Muscle layer of colon (tissue), 2 donors: Measurements from ENCODE around the gene TMEM134.

Source experiments
- H3K27ac ChIP-seq: one replicate; pipeline ENCODE4 v1.7.0; 2013; ENCODE audit warnings: low read depth, mild to moderate bottlenecking, low read length, moderate library complexity
- H3K27me3 ChIP-seq, 2 donors: one replicate each; pipeline ENCODE4 v1.7.0; 2013; ENCODE audit warnings: low read length in 2 of 2, mild to moderate bottlenecking in 2 of 2; ENCODE audit not compliant: insufficient read depth in 2 of 2, control insufficient read depth in 1 of 2
- H3K36me3 ChIP-seq: one replicate; pipeline ENCODE4 v1.7.0; 2013; ENCODE audit warnings: mild to moderate bottlenecking, low read length; ENCODE audit not compliant: insufficient read depth
- H3K4me1 ChIP-seq: one replicate; pipeline ENCODE4 v1.7.0; 2013; ENCODE audit warnings: mild to moderate bottlenecking, low read length; ENCODE audit not compliant: insufficient read depth
- H3K4me3 ChIP-seq, 2 donors: one replicate each; pipeline ENCODE4 v1.7.0; 2013; ENCODE audit warnings: low read length in 2 of 2, low read depth in 1 of 2, mild to moderate bottlenecking in 1 of 2, moderate library complexity in 1 of 2
- H3K9ac ChIP-seq: one replicate; pipeline ENCODE4 v1.7.0; 2013; ENCODE audit warnings: low read length
- H3K9me3 ChIP-seq: one replicate; pipeline ENCODE4 v1.7.0; 2013; ENCODE audit warnings: mild to moderate bottlenecking, low read length
- donor health status: abdominal sarcoma.
- donor health status: Adenocarcinoma of cecum.

Gene TMEM134

GRCh38 chr11:67420646-67421429 is 48.2 kb downstream of the TMEM134 start:
- H3K9me3 ChIP-seq: no peaks in the 10 kb centered on the region
- peak overlapping the region; percentile 41 to 57 for H3K4me3 ChIP-seq
- no peaks in the 10 kb centered on the region for H3K36me3 ChIP-seq
- no peaks in the 10 kb centered on the region for H3K27me3 ChIP-seq
- no peak overlapping the region for H3K9ac ChIP-seq
- H3K27ac ChIP-seq: peak overlapping the region; percentile 86
- peaks cover 13% of the 10 kb centered on the region for H3K4me1 ChIP-seq

GRCh38 chr11:67420147-67420645 is 48.9 kb downstream of the TMEM134 start:
- H3K27ac ChIP-seq: peak overlapping the region; percentile 35
- H3K27me3 ChIP-seq: peaks cover under 1% of the 10 kb centered on the region in 2 donors
- H3K9ac ChIP-seq: no peak overlapping the region
- H3K4me3 ChIP-seq: peak overlapping the region; percentile 41 to 57
- peaks cover 13% of the 10 kb centered on the region for H3K4me1 ChIP-seq
- H3K36me3 ChIP-seq: no peaks in the 10 kb centered on the region
- H3K9me3 ChIP-seq: no peaks in the 10 kb centered on the region

- no peak overlapping the region for H3K9ac ChIP-seq
- H3K36me3 ChIP-seq: no peaks in the 10 kb centered on the region
- H3K27me3 ChIP-seq: peaks cover 4 to 6% of the 10 kb centered on the region in 2 donors
- H3K9me3 ChIP-seq: no peaks in the 10 kb centered on the region
- H3K4me1 ChIP-seq: peaks cover 13% of the 10 kb centered on the region
- H3K27ac ChIP-seq: no peak overlapping the region
- no peak overlapping the region for H3K4me3 ChIP-seq
Observed at GRCh38 chr11:67419325-67420049, 49.6 kb downstream of the TMEM134 start.

- H3K4me3 ChIP-seq: no peak overlapping the region
- H3K27ac ChIP-seq: no peak overlapping the region
- H3K9me3 ChIP-seq: no peaks in the 10 kb centered on the region
- no peak overlapping the region for H3K9ac ChIP-seq
- H3K27me3 ChIP-seq: peaks cover 4 to 8% of the 10 kb centered on the region in 2 donors
- H3K4me1 ChIP-seq: peaks cover 13% of the 10 kb centered on the region
- H3K36me3 ChIP-seq: no peaks in the 10 kb centered on the region
Observed at GRCh38 chr11:67418476-67419281, 50.4 kb downstream of the TMEM134 start.

- Histone ChIP-seq H3K36me3 (no peaks in the 10 kb centered on the region), H3K9me3 (no peaks in the 10 kb centered on the region), H3K4me3 (no peak overlapping the region), H3K27me3 (peaks cover 4 to 21% of the 10 kb centered on the region in 2 donors), H3K27ac (no peak overlapping the region), H3K4me1 (peaks cover 13% of the 10 kb centered on the region), H3K9ac (no peak overlapping the region)
Observed at GRCh38 chr11:67417425-67417824, 51.6 kb downstream of the TMEM134 start.

- H3K4me3 ChIP-seq: no peak overlapping the region
Observed at GRCh38 chr11:67416416-67417335, 52.4 kb downstream of the TMEM134 start.

GRCh38 chr11:67415501-67416304 is 53.3 kb downstream of the TMEM134 start, which contains the start of gene CARNS1:
CARNS1 (plus strand) TSS chr11:67415678; CDS start chr11:67416200, 522 bp downstream.
- no peak within 1 kb of the TSS for H3K9ac ChIP-seq
- no peaks in the 10 kb centered on the region for H3K36me3 ChIP-seq
- peaks cover 13% of the 10 kb centered on the region for H3K4me1 ChIP-seq
- H3K9me3 ChIP-seq: no peaks in the 10 kb centered on the region
- peaks cover 11 to 38% of the 10 kb centered on the region in 2 donors for H3K27me3 ChIP-seq
- no peak within 1 kb of the TSS for H3K27ac ChIP-seq
- H3K4me3 ChIP-seq: no peak within 1 kb of the TSS

More at GRCh38 chr11:67416416-67417335, 52.4 kb downstream of the TMEM134 start:
- Histone ChIP-seq H3K9me3 (no peaks in the 10 kb centered on the region), H3K4me1 (peaks cover 13% of the 10 kb centered on the region), H3K9ac (no peak overlapping the region), H3K36me3 (no peaks in the 10 kb centered on the region), H3K27me3 (peaks cover 4 to 28% of the 10 kb centered on the region in 2 donors), H3K27ac (no peak overlapping the region)

GRCh38 chr11:67413266-67413849 is 55.7 kb downstream of the TMEM134 start:
- Histone ChIP-seq H3K9me3 (no peaks in the 10 kb centered on the region), H3K4me1 (peaks cover 5% of the 10 kb centered on the region), H3K36me3 (no peaks in the 10 kb centered on the region), H3K27ac (no peak overlapping the region), H3K27me3 (peaks cover 21 to 61% of the 10 kb centered on the region in 2 donors), H3K9ac (no peak overlapping the region), H3K4me3 (no peak overlapping the region)

GRCh38 chr11:67412495-67413179 is 56.4 kb downstream of the TMEM134 start:
- no peaks in the 10 kb centered on the region for H3K36me3 ChIP-seq
- no peaks in the 10 kb centered on the region for H3K9me3 ChIP-seq
- no peak overlapping the region for H3K27ac ChIP-seq
- H3K27me3 ChIP-seq: peaks cover 21 to 65% of the 10 kb centered on the region in 2 donors
- no peak overlapping the region for H3K4me3 ChIP-seq
- peaks cover 5% of the 10 kb centered on the region for H3K4me1 ChIP-seq
- no peak overlapping the region for H3K9ac ChIP-seq
